PC-3 (cell line): ENCODE results near the gene PRKAR2A.

ENCODE experiments used
- EZH2phosphoT487 ChIP-seq: fragments of 300-600 bp; sonication (generic); IDR thresholded peaks from 2 replicates; pipeline ENCODE4 v1.6.1; 2018; ENCODE audit warnings: mild to moderate bottlenecking, antibody characterized with exemption, low read length, borderline replicate concordance
- TF ChIP-seq, protein P1 (sequence below): fragments of 300-600 bp; sonication (generic); conservative IDR thresholded peaks from 2 replicates; pipeline ENCODE4 v1.5.1; 2017; ENCODE audit warnings: antibody characterized with exemption, low read depth, mild to moderate bottlenecking, low read length

DNA sequence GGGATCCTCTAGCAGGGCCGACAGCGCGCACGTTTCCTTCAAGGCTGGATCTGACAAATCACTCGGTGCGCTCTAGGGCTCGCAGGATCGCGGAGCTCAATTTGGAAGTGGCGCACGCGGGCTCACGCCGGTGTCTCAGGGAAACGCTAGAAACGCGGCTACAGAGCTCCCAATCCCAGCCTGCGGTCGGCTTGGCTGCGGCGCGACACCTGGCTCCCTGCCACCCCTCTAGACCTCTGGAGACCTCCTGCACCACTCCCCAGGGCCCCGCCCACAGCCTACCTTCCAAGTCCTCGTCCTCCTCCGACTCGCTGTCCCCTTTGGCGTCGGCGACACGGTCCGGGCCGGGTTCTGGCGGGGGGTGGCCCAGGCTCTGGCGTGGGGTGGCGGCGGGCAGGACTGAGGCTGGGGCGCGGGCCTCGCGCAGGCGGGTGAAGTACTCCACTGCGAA lies 596 bp downstream of the PRKAR2A start:
- TF ChIP-seq, protein P1, sequence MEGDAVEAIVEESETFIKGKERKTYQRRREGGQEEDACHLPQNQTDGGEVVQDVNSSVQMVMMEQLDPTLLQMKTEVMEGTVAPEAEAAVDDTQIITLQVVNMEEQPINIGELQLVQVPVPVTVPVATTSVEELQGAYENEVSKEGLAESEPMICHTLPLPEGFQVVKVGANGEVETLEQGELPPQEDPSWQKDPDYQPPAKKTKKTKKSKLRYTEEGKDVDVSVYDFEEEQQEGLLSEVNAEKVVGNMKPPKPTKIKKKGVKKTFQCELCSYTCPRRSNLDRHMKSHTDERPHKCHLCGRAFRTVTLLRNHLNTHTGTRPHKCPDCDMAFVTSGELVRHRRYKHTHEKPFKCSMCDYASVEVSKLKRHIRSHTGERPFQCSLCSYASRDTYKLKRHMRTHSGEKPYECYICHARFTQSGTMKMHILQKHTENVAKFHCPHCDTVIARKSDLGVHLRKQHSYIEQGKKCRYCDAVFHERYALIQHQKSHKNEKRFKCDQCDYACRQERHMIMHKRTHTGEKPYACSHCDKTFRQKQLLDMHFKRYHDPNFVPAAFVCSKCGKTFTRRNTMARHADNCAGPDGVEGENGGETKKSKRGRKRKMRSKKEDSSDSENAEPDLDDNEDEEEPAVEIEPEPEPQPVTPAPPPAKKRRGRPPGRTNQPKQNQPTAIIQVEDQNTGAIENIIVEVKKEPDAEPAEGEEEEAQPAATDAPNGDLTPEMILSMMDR = no peak
- TF ChIP-seq EZH2phosphoT487 = no peak
